GM19025 (cell line): ENCODE measurements around the gene PRPF19.

Experiments
- ATAC-seq: cut with Tn5 transposase; IDR thresholded peaks from one replicate; pipeline ENCODE4 v1.9.1; 2021; ENCODE audit warnings: mild to moderate bottlenecking, low read depth, moderate library complexity; ENCODE audit not compliant: unreplicated experiment

PRPF19 gene

DNA sequence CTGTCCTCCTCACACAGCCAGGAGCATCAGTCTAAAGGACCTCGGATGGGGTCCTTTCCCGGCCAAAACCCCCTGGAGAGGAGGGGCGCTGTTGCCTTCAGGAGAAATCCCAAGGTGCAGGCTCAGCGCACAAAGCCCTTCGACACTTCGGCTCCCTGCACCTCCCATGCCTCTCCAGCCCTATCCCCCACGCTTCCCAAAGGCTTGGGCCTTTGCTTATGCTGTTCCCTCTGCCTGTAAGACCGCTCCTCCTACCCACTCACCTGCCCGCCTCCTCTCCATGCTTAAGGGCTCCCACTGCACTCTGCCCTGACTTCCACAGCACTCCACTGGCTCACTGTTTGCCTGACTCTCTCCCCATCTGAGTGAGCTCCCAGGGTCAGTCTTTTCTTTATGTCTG, 32.1 kb upstream of the PRPF19 start:
- ATAC-seq: no peak

DNA sequence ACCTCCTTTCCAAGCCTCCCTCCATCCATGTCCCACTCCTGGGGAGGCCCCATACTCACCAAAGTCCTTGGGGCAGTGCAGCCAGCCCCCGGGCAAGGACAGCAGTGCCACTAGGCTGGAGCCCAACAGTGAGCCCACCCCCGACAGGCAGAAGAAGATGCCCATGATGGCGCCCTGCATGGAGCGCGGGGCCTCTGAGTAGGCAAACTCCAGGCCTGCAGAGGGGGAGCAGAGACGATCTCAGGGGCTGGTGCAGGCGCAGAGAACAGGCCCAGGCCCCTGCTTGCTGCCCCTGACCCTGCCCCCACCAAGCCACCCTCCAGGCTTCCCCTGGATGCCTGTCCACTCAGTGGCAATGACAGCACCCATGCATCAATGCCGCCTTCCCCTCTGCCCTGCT, 31.4 kb upstream of the PRPF19 start:
- ATAC-seq: no peak

- no peak for ATAC-seq
These were observed 30.8 kb upstream of the PRPF19 start for GRCh38 chr11:60937144-60937527.

GRCh38 chr11:60936467-60937143, 30.2 kb upstream of the PRPF19 start:
- ATAC-seq: no peak

GRCh38 chr11:60935676-60936442, 29.5 kb upstream of the PRPF19 start:
- ATAC-seq: no peak

GRCh38 chr11:60934790-60935605, 28.6 kb upstream of the PRPF19 start:
- ATAC-seq: no peak

DNA sequence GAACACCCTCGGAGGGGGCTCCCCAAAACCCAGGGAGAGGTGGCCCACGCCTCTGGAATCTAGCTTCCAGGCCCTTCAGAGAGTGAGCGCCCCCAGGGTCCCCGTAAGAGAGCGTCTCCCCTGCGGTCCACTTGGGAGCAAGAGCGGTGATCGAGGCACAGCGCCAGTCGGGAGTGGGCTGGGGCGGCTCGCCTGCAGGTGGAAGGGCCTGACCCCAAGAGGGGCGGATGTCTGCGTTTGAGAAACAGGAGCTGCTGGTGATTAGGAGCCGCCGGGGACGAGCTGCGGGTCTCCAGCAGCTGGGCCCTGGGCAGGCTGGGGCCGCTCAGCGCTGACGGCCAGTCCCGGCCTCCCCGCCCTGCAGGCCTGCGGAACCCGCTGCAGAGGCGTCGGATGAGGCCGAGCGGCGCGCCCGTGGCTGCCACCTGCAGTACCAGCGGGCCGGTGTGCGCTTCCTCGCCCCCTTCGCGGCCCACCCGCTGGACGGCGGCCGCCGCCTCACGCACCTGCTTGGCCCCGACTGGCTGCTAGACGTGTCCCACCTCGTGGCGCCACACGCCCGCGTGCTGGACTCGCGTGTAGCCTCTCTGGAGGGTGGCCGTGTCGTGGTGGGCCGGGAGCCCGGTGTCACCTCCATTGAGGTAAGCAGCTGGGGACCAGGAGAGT, 27.9 kb upstream of the PRPF19 start:
- no peak for ATAC-seq

DNA sequence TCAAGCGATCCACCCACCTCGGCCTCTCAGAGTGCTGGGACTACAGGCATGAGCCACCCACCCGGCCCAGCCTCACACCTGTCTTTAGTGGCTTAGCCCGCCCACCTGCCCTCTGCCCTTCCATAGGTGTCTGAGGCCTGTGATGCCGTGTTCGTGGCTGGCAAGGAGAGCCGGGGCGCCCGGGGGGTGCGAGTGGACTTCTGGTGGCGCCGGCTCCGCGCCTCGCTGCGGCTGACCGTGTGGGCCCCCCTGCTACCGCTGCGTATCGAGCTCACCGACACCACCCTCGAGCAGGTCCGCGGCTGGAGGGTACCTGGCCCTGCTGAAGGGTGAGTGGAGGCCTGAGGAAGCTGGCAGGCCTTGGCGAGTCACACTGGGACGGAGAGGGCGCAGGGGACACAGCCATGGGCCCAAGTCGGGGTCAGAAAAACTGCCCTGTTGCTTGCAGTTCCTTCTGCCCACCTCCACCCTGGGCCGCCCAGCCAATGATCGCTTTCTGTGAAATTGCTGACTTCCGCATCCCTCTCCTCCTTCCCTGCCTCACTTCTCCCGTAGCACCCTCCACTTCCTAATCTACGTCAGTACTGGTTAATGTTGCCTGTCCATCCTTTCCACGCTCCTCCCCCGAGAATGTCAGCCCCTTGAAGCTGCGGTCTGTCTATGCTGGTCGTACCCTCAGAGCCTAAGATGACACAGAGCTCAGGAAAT, 27.2 kb upstream of the PRPF19 start:
- ATAC-seq: no peak

- no peak for ATAC-seq
These were observed 26.4 kb upstream of the PRPF19 start for GRCh38 chr11:60932605-60933356.

- no peak for ATAC-seq
These were observed 25.5 kb upstream of the PRPF19 start for GRCh38 chr11:60931917-60932316.

- ATAC-seq: no peak
These were observed 24.0 kb upstream of the PRPF19 start for GRCh38 chr11:60930394-60930793.

GRCh38 chr11:60929764-60930163, 23.4 kb upstream of the PRPF19 start:
- ATAC-seq: no peak

DNA sequence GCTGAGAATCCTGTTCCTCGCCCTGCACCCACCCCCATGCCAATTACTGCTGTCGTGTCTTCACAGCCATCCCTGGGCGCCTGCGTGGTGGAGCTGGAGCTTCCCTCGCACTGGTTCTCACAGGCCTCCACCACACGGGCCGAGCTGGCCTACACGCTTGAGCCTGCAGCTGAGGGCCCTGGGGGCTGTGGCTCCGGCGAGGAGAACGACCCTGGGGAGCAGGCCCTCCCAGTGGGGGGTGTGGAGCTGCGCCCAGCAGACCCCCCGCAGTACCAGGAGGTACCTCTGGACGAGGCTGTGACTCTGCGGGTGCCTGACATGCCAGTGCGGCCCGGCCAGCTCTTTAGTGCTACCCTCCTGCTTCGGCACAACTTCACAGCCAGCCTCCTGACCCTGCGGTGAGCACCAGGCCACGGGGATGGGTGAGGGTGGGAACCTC, 22.2 kb upstream of the PRPF19 start:
- no peak for ATAC-seq

GRCh38 chr11:60927600-60927999, 21.2 kb upstream of the PRPF19 start:
- no peak for ATAC-seq

GRCh38 chr11:60927061-60927592, 20.7 kb upstream of the PRPF19 start:
- ATAC-seq: no peak

- ATAC-seq: no peak
These were observed 20.1 kb upstream of the PRPF19 start for GRCh38 chr11:60926500-60926899.

DNA sequence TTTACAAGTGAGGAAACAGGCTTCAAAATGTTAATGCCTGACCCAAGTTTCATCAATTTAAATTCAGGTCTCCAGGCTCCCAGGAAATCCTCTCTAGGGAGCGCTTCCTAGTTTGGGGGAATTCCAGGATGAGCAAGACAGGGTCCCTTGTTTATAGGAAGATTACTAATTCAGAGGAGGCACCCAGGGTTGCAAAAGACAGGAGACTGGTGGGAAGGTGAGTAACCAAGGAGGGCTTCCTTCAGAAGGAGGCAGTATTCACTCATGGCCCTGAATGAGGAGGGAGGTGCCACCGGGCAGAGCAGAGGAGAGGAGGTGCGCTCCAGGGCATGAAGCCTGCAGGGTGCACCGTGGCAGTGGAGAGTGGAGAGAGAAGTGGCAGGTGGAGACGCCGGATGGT, 19.5 kb upstream of the PRPF19 start:
- no peak for ATAC-seq

DNA sequence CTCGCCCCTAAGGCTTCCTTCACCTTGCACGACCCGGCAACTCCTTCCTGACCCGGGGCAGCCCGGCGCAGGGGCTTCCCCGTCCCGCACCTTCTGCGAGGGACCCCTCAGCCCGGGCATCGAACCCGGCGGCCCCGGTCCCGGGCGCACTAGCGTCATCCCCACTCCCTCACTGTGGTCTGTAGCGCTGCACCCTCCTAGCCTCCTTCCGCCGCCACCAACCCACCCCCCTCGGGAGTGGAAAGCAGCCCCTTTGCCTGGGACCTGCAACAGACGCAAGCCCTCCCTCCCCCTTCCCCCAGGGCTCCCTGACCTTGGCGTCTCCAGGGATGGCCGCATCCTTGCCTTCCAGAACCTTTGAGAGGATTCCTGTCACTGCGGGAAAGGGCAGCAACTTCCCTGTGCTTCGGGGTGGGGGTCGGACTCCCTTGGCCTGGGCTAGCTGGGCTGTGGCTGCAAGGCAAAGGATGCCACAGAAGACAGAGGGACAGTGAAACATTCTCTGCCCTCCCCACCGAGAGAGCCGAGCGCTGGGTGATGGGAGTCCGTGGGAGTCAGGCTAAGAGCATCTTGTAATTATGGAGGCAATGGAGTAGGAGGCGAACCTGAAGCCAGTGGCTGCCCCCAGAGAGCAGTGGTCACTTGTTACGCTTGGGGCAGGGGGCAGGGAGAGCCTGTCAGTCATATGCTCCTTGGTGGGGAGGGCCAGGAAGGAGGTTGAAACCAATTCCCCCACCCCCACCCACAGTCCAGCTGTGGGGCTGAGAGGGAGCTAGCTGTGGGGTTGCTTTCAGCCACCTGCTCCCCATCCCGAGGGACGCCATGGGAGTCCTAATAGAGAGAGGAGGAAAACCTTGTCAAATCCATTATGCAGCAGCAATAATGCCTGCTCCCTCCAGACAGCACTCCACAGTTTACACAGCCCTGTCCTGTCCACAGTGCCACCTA, 18.8 kb upstream of the PRPF19 start:
- no peak for ATAC-seq
